Osteoblast (primary cell): Measurements from ENCODE around the gene DBI. TPM values are rescaled to one million over a fixed set of nuclear protein-coding genes. Genes with fewer than 3 reads are reported as not detected.
"Not testable (repeated sequence)": the region's sequence is repeated elsewhere in the genome, so short reads cannot be mapped to it uniquely, and the experiment has no call there.

ENCODE experiments used
- DNase-seq: peaks from one replicate; pipeline ENCODE4 v3.0.0; 2011; ENCODE audit warnings: low spot score, mixed read lengths; ENCODE audit not compliant: insufficient read length; ENCODE audit errors: missing footprints
- H2AFZ ChIP-seq: 2 replicates; pipeline ENCODE4 v1.6.0; 2011; ENCODE audit warnings: mild to moderate bottlenecking, low read length
- H3K27ac ChIP-seq: 2 replicates; pipeline ENCODE4 v1.5.1; 2011; ENCODE audit warnings: mild to moderate bottlenecking, low read depth, low read length, moderate library complexity
- H3K27me3 ChIP-seq: 2 replicates; pipeline ENCODE4 v1.6.0; 2012; ENCODE audit warnings: mild to moderate bottlenecking, control low read depth, inconsistent platforms, low read length, moderate library complexity; ENCODE audit not compliant: insufficient read depth
- H3K36me3 ChIP-seq: 2 replicates; pipeline ENCODE4 v1.5.1; 2011; ENCODE audit warnings: mild to moderate bottlenecking, low read length, control low read depth, moderate library complexity; ENCODE audit not compliant: insufficient read depth
- H3K4me1 ChIP-seq: 2 replicates; pipeline ENCODE4 v1.5.1; 2011; ENCODE audit warnings: mild to moderate bottlenecking, low read length, control low read depth, moderate library complexity; ENCODE audit not compliant: insufficient read depth
- H3K4me2 ChIP-seq: 2 replicates; pipeline ENCODE4 v1.6.0; 2011; ENCODE audit warnings: mild to moderate bottlenecking, low read length; ENCODE audit not compliant: insufficient read depth
- H3K4me3 ChIP-seq: fragments of 200-600 bp; sonication (generic); 3 replicates; pipeline ENCODE4 v1.5.1; 2012; ENCODE audit warnings: mild to moderate bottlenecking, low read length, inconsistent platforms; ENCODE audit not compliant: insufficient read depth
- H3K79me2 ChIP-seq: 2 replicates; pipeline ENCODE4 v1.6.0; 2012; ENCODE audit warnings: mild to moderate bottlenecking, low read length, control low read depth, inconsistent platforms; ENCODE audit not compliant: insufficient read depth
- H3K9me3 ChIP-seq: 2 replicates; pipeline ENCODE4 v1.5.1; 2011; ENCODE audit warnings: low read depth, low read length, control low read depth
- H4K20me1 ChIP-seq: 2 replicates; pipeline ENCODE4 v1.6.0; 2012; ENCODE audit warnings: mild to moderate bottlenecking, low read length, control low read depth; ENCODE audit not compliant: insufficient read depth
- total RNA-seq: library from RNA; depleted of rRNA; stranded (reverse); fragments of >200 nt; gene quantifications from 2 replicates; pipeline ENCODE4 v1.2.3, GENCODE V29; 2012
- TF ChIP-seq, protein P1 (sequence below): IDR thresholded peaks from 2 replicates; pipeline ENCODE4 v1.5.1; 2011; ENCODE audit warnings: mild to moderate bottlenecking, low read depth, low read length, moderate library complexity; ENCODE audit errors: extremely low read depth

The DBI gene
- total RNA-seq, 1 donor, result 65.1 TPM

DNA sequence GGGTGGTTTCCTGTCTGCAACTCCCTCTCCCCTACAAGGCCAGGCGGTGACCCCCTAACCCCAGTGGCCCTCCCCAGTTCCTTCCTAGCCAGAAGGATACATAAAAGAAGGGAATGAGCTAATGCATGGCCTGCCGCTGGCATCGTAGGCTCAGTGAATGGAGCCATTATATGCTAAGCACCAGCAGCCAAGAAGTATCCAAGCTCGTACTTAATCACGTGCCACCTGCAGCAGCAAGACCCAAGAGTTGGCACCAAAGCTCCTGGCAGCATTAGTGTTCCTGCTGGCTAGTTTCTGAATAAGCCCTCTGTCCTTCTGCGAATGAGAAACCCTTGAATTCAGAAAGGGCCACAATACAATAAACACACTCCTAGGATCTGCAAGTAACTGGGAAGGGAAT, 4.3 kb downstream of the DBI start:
- no peak for DNase-seq
- H3K4me1 ChIP-seq, result peaks cover 9% of the 10 kb centered on the region
- peaks cover 30% of the 10 kb centered on the region for H3K79me2 ChIP-seq
- peaks cover 20% of the 10 kb centered on the region for H4K20me1 ChIP-seq
- H3K27ac ChIP-seq, result no peak overlapping the region
- H2AFZ ChIP-seq, result no peak overlapping the region
- no peaks in the 10 kb centered on the region for H3K27me3 ChIP-seq
- peaks cover 53% of the 10 kb centered on the region for H3K36me3 ChIP-seq
- no peak overlapping the region for H3K4me3 ChIP-seq
- TF ChIP-seq, protein P1, sequence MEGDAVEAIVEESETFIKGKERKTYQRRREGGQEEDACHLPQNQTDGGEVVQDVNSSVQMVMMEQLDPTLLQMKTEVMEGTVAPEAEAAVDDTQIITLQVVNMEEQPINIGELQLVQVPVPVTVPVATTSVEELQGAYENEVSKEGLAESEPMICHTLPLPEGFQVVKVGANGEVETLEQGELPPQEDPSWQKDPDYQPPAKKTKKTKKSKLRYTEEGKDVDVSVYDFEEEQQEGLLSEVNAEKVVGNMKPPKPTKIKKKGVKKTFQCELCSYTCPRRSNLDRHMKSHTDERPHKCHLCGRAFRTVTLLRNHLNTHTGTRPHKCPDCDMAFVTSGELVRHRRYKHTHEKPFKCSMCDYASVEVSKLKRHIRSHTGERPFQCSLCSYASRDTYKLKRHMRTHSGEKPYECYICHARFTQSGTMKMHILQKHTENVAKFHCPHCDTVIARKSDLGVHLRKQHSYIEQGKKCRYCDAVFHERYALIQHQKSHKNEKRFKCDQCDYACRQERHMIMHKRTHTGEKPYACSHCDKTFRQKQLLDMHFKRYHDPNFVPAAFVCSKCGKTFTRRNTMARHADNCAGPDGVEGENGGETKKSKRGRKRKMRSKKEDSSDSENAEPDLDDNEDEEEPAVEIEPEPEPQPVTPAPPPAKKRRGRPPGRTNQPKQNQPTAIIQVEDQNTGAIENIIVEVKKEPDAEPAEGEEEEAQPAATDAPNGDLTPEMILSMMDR, result no peak
- no peak overlapping the region for H3K4me2 ChIP-seq
- H3K9me3 ChIP-seq, result no peaks in the 10 kb centered on the region

DNA sequence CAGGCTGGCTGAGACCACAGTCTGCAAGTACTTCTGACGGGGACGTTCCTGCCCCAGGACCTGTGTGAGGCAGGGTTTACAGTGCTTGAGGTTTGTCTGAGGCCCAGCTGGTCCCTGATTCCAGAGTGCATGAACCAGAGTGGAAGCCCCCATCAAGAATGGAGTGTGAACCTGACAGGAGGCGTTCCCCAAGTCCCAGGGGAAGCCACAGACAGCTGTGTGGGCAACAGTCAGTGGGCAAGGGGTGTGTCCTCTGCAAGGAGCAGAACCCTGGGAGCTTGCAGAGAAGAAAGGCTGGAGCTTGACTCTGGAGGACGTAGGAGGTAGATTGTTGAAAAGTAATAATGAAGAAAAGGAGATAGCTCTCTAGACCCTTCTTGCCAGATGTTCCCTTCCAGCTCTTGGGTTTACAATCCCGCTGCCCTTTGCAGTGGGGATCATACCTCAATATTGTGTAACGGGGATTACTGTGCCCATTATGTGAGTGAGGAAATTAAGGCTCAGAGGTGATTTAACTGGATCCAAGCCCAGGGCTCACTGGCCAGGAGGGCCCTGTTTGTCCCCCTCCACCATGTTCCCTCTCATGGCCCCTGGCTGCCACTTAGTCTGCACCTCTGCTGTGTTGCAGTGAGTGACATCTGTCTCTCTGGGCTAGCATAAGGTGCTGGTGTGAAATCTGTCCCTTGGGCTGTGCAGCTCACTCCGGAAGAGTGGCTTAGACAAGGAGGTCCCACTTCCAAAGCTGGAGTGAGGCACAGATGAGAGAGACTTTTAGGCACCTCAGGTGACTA, 6.2 kb downstream of the DBI start:
- TF ChIP-seq, protein P1, result no peak
- Histone ChIP-seq H4K20me1 (peaks cover 14% of the 10 kb centered on the region), H3K79me2 (peaks cover 13% of the 10 kb centered on the region), H3K9me3 (no peaks in the 10 kb centered on the region), H3K36me3 (peaks cover 53% of the 10 kb centered on the region), H2AFZ (no peak overlapping the region), H3K4me1 (peaks cover under 1% of the 10 kb centered on the region), H3K27me3 (peaks cover 5% of the 10 kb centered on the region), H3K4me2 (no peak overlapping the region), H3K27ac (no peak overlapping the region), H3K4me3 (no peak overlapping the region)
- DNase-seq, result no peak

DNA sequence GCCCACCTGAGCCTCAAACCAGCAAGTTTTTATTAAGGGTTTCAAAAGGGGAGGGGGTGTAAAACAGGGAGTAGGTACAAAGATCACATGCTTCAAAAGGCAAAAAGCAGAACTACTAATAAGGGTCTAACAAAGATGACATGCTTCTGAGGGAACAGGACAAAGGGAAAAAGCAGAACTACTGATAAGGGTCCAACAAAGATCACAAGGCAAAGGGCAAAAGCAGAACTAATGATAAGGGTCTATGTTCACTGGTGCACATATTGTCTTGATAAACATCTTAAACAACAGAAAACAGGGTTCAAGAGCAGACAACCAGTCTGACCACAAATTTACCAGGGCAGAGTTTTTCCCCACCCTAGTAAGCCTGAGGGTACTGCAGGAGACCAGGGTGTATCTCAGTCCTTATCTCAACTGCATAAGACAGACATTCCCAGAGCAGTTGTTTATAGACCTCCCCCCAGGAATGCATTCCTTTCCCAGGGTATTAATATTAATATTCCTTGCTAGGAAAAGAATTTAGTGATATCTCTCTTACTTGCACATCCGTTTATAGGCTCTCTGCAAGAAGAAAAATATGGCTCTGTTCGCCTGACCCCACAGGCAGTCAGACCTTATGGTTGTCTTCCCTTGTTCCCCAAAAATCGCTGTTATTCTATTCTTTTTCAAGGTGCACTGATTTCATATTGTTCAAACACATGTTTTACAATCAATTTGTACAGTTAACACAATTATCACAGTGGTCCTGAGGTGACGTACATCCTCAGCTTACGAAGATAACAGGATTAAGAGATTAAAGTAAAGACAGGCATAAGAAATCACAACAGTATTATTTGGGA, 7.3 kb downstream of the DBI start:
- not testable (repeated sequence) for H3K27ac ChIP-seq, H3K9me3 ChIP-seq, H3K4me3 ChIP-seq, H3K79me2 ChIP-seq, DNase-seq, H4K20me1 ChIP-seq, H3K4me2 ChIP-seq, H2AFZ ChIP-seq, H3K4me1 ChIP-seq, H3K27me3 ChIP-seq
- H3K36me3 ChIP-seq, result peaks cover 43% of the 10 kb centered on the region

GRCh38 chr2:119376406-119376805, 9.6 kb downstream of the DBI start:
- H4K20me1 ChIP-seq, H3K27me3 ChIP-seq: not testable (repeated sequence)

DNA sequence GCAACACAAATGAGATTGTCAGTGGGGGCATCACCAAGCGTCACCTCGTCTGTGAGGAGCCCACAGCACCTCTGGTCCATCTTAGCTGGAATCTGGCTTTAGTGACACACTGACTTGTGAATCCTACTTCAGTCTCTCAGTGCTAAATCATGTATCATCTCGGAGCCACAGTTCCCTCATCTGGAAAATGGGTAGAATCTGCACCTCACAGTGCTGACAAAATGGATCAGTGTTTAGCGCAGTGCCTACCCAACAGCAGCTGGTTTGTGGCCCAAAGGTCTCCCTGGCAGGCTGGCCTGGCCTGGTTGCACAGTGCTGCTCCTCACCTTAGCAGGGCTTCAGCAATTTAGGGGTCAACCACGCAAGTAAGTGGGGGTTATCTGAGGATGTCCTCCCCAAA, 10.0 kb downstream of the DBI start:
- H3K4me3 ChIP-seq, result no peak overlapping the region
- no peak for DNase-seq
- TF ChIP-seq, protein P1, result no peak
- no peaks in the 10 kb centered on the region for H3K79me2 ChIP-seq
- peaks cover 18% of the 10 kb centered on the region for H3K36me3 ChIP-seq
- H3K4me1 ChIP-seq, result no peaks in the 10 kb centered on the region
- H3K27ac ChIP-seq, result no peak overlapping the region
- no peaks in the 10 kb centered on the region for H4K20me1 ChIP-seq
- peaks cover 5% of the 10 kb centered on the region for H3K27me3 ChIP-seq
- H3K9me3 ChIP-seq, result no peaks in the 10 kb centered on the region
- H2AFZ ChIP-seq, result no peak overlapping the region
- no peak overlapping the region for H3K4me2 ChIP-seq

More at GRCh38 chr2:119376406-119376805, 9.6 kb downstream of the DBI start:
- H3K79me2 ChIP-seq, H3K27ac ChIP-seq, H3K4me3 ChIP-seq, H3K4me1 ChIP-seq, H2AFZ ChIP-seq, DNase-seq, H3K9me3 ChIP-seq, H3K4me2 ChIP-seq: not testable (repeated sequence)
- peaks cover 22% of the 10 kb centered on the region for H3K36me3 ChIP-seq
